GM19193 (cell line): ENCODE measurements around the gene PSMC3.

Experiments
- POLR2A ChIP-seq: IDR thresholded peaks from 4 replicates; pipeline ENCODE4 v1.6.1; 2011; ENCODE audit not compliant: insufficient read depth, insufficient read length; ENCODE audit errors: extremely low read depth

The PSMC3 gene

DNA sequence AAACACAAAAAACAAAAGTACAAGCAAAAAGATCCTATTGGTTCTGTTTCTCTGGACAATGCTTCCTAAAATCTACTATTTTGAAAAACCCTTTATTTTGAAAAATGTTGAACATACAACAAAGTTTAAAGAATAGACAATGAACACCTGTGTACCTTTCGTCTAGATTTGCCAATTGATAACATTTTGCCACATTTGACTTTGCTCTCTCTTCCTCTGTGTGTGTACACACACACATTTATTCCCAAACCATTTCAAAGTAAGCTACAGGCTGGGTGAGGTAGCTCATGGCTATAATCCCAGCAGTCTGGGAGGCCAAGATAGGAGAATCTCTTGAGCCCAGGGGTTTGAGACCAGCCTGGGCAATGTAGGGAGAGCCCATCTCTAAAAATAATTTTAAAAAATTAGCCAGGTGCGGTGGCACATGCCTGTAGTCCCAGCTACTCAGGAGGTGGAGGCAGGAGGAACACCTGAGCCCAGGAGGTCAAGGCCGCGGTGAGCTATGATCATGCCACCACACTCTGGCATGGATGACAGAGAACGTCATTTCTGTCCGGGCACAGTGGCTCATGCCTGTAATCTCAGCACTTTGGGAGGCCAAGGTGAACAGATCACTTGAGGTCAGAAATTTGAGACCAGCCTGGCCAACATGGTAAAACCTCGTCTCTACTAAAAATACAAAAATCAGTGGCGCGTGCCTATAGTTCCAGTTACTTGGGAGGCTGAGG lies 5.3 kb upstream of the PSMC3 start:
- no peak for TF ChIP-seq POLR2A

GRCh38 chr11:47430524-47430923 lies 4.3 kb upstream of the PSMC3 start:
- TF ChIP-seq POLR2A = no peak

- no peak for TF ChIP-seq POLR2A
These were observed 628 bp downstream of the PSMC3 start for GRCh38 chr11:47425611-47426010.

DNA sequence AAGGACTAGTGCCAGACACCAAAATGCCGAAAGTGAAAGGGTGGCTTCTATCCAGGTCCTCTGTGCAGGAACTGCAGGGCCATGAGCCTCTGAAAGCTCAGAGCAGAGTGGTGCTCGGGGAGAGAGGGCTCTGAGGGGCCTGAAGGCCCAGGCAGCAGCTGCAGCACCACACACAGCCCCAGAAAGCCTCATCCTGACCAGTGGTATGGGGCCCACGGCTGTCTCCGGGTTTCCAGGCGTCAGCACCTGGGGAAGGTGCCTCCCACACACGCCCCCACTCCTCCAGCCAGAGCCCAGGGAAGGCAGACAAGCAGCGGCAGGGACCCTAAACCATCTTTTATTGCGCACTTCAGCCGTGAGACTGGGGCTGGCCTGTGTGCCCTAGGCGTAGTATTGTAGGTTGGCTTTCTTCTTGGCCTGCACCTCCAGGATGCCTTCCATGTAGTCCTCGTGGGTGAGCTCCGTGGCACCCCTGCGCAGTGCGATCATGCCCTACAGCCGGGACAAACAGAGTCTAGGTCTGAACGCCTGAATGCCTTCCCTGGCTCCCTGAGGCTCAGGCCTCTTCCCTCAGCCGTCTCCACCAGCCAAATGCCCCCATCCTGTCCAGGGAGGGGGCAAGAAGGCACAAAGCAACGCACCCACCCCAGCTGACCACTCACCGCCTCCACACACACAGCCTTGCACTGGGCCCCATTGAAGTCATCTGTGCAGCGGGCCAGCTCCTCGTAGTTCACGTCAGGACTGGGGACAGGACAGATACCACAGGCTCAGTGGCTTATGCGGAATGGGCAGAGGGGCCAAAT lies 7.6 kb downstream of the PSMC3 start:
- TF ChIP-seq POLR2A = peak; percentile 9

- no peak for TF ChIP-seq POLR2A
These were observed 8.5 kb downstream of the PSMC3 start for GRCh38 chr11:47417712-47418111.

GRCh38 chr11:47415949-47416472 lies 10.2 kb downstream of the PSMC3 start:
- no peak for TF ChIP-seq POLR2A

DNA sequence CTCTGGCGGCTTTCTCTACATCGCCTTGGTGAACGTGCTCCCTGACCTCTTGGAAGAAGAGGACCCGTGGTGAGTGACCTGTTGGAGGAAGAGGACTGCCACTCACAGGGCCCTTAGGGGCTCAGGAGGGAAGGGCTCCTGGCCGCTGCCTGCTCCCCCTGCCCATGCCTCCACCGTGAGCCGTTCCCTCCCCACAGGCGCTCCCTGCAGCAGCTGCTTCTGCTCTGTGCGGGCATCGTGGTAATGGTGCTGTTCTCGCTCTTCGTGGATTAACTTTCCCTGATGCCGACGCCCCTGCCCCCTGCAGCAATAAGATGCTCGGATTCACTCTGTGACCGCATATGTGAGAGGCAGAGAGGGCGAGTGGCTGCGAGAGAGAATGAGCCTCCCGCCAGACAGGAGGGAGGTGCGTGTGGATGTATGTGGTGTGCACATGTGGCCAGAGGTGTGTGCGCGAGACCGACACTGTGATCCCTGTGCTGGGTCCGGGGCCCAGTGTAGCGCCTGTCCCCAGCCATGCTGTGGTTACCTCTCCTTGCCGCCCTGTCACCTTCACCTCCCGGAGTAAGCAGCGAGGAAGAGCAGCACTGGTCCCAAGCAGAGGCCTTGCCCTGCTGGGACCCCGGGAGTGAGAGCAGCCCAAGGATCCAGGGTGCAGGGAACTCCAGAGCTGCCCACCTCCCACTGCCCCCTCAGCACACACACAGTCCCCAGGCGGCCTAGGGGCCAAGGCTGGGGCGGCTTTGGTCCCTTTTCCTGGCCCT lies 11.0 kb downstream of the PSMC3 start:
- peak; percentile 12 for TF ChIP-seq POLR2A

DNA sequence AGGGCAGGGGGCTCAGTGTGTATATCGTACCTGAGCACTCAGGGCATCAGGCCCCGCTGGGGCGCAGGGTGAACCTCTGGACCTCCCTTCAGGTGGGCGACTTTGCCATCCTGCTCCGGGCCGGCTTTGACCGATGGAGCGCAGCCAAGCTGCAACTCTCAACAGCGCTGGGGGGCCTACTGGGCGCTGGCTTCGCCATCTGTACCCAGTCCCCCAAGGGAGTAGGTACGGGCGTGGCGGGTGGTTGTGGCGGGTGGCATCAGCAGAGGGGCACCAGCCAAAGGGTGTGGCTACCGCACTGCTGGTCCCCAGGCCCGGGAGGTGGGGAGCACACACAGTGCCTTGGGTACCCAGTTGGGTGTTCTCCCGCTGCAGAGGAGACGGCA lies 11.6 kb downstream of the PSMC3 start:
- no peak for TF ChIP-seq POLR2A

GRCh38 chr11:47413908-47414684 lies 12.1 kb downstream of the PSMC3 start:
- no peak for TF ChIP-seq POLR2A

DNA sequence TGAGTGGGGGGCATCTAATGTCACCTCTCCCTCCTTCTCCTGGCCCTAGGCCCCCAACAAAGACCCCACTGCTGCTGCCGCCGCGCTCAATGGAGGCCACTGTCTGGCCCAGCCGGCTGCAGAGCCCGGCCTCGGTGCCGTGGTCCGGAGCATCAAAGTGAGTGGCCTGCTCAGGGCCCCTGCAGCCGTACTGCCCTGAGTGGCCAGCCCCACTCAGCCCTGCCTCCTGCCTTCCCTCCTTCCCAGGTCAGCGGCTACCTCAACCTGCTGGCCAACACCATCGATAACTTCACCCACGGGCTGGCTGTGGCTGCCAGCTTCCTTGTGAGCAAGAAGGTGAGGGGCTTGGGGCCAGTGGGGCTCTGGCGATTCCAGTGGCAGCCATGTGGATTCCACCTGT lies 12.9 kb downstream of the PSMC3 start:
- no peak for TF ChIP-seq POLR2A

DNA sequence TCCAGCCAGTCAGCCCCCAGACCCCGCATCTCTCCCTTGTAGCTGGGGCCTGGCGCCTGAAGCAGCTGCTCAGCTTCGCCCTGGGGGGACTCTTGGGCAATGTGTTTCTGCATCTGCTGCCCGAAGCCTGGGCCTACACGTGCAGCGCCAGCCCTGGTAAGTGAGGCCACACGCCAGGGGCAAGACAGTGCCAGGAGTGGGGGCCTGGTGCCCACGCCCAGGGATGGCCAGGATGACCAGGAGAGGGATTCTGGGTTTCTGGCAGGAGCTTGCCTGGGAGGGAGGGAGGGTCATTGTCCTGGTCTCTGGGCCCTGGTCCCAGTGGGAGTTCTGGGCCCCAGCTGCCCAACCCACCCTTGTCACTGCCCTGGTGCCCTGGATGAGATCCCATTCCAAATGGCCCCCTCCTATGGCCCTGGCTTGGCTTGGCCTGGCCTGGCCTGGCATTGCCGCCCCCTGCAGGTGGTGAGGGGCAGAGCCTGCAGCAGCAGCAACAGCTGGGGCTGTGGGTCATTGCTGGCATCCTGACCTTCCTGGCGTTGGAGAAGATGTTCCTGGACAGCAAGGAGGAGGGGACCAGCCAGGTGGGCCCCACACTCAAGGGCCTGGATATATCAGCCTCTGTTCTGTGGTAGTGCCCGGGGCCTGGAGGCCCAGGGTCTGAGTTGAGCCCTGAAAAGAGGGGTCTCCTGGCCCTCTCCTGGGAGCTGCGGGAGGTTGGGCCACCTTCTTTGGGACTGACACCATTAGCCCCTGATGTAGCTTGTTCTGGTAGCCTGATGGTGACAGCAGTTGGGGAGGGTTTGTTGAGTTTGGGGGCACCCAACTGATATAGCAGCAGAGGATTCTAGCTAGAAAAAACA lies 14.1 kb downstream of the PSMC3 start:
- no peak for TF ChIP-seq POLR2A

GRCh38 chr11:47410370-47411264 lies 15.6 kb downstream of the PSMC3 start:
- no peak for TF ChIP-seq POLR2A
